Lung (tissue), 10 donors: Measurements from ENCODE around the gene CCDC144A. TPM values are rescaled to one million over a fixed set of nuclear protein-coding genes. Genes with fewer than 3 reads are reported as not detected.
"Not testable (repeated sequence)": the region's sequence is repeated elsewhere in the genome, so short reads cannot be mapped to it uniquely, and the experiment has no call there.

Source experiments
- ATAC-seq: fragments of 200-7000 bp; cut with Tn5 transposase; one replicate; pipeline ENCODE4 v1.9.1; 2020; ENCODE audit warnings: moderate number of reproducible peaks; ENCODE audit not compliant: insufficient read depth, low FRiP score
- DNase-seq, 3 donors: peaks; one replicate each; pipeline ENCODE4 v3.0.0-alpha.2; 2013 to 2017
- H3K27ac ChIP-seq, 2 donors: one replicate each; pipeline ENCODE4 v1.5.1; 2013; ENCODE audit warnings: mild to moderate bottlenecking in 2 of 2, moderate library complexity in 2 of 2, control low read depth in 1 of 2, inconsistent platforms in 1 of 2, low read depth in 1 of 2, low read length in 1 of 2
- H3K27me3 ChIP-seq, 3 donors: one replicate each; pipeline ENCODE4 v1.5.1; 2013; ENCODE audit warnings: low read length in 2 of 3; ENCODE audit not compliant: control insufficient read depth in 3 of 3, insufficient read depth in 3 of 3
- H3K36me3 ChIP-seq, 4 donors: one replicate each; pipeline ENCODE4 v1.5.1; 2013; ENCODE audit warnings: low read length in 4 of 4, mild to moderate bottlenecking in 1 of 4, moderate library complexity in 1 of 4; ENCODE audit not compliant: control insufficient read depth in 4 of 4, insufficient read depth in 4 of 4
- H3K4me1 ChIP-seq, 5 donors: one replicate each; pipeline ENCODE4 v1.5.1; 2013; ENCODE audit warnings: low read length in 5 of 5, mild to moderate bottlenecking in 2 of 5, moderate library complexity in 1 of 5; ENCODE audit not compliant: control insufficient read depth in 5 of 5, insufficient read depth in 5 of 5
- H3K4me3 ChIP-seq: one replicate; pipeline ENCODE4 v1.5.1; 2013; ENCODE audit warnings: mild to moderate bottlenecking, control low read depth, moderate library complexity
- H3K9ac ChIP-seq, 2 donors: one replicate each; pipeline ENCODE4 v1.5.1; 2013; ENCODE audit warnings: low read length in 2 of 2, control low read depth in 1 of 2; ENCODE audit not compliant: insufficient read depth in 1 of 2
- H3K9me3 ChIP-seq, 4 donors: one replicate each; pipeline ENCODE4 v1.5.1; 2013; ENCODE audit warnings: low read length in 3 of 4, mild to moderate bottlenecking in 1 of 4, moderate library complexity in 1 of 4; ENCODE audit not compliant: control insufficient read depth in 4 of 4, insufficient read depth in 3 of 4
- WGBS, 2 donors: extraction: QIAGEN DNeasy Blood & Tissue Kit; methylation state at CpG; one replicate each; pipeline ENCODE4 v1.1.7; 2013; 5-methylcytosine and 5-hydroxymethylcytosine counted together
- polyA plus RNA-seq, 2 donors: library from polyadenylated mRNA; stranded (reverse); fragments of 200-250 nt; gene quantifications; one replicate each; pipeline ENCODE4 v1.2.1, GENCODE V29; 2013
- total RNA-seq, 2 donors: library from RNA; depleted of rRNA in 1 of 2; stranded (reverse); fragments of >200 nt in 1 of 2; gene quantifications; one replicate each; pipeline ENCODE4 v1.2.1, GENCODE V29; 2014 to 2021
- donor health status: Bipolar disorder and iron deficiency.
- donor health status: healthy.
- donor health status: DM: yes; HTN: yes; CAD: no.

CCDC144A gene
- total and polyA plus RNA-seq, 4 donors: 0.96 to 6.7 (median 1.7) TPM

DNA sequence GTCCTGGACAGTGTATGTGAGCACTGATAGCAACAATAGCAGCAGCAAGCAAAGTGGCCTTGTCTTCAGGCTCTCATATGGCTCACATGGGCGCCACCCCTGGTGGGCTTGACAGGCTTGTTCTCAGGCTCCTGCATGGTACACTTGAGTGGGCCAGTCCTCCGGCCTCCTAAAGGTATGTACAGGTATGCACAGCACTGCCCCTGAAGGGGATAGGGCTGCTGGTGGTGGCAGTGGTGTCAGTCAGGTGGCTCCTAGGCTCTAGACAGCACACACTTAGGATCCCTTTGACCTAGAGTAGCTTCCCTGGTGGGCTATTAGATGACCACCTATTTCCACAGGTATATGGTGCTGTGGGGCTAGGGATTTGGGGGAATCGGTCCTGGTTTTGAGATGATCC, 67.5 kb downstream of the CCDC144A start:
- ATAC-seq, H3K4me1 ChIP-seq, H3K36me3 ChIP-seq, H3K4me3 ChIP-seq, H3K9ac ChIP-seq, DNase-seq, H3K9me3 ChIP-seq, H3K27me3 ChIP-seq, H3K27ac ChIP-seq: not testable (repeated sequence)
- 96 to 97% methylated on average over 2 to 3 of the region's 3 CpGs for WGBS, 2 donors

DNA sequence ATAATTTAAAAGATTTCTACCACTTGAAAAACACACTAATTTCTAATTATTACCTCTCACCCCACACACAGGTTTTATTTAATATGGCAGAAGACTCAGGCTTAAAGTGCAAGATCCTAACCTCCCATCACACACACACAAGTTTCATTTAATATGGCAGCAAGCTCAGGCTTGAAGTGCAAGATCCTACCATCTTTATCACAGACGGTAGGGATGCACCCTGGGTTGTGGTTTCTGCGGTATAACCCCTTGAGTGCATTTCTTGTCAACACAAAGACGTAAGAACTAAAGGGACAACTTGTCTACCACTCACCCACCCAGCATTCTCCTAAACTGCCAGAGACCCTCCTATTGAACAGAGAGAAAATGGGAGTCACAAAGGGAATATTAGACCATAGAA, 68.1 kb downstream of the CCDC144A start:
- not testable (repeated sequence) for H3K9ac ChIP-seq, H3K4me1 ChIP-seq, DNase-seq, ATAC-seq, H3K36me3 ChIP-seq, H3K27ac ChIP-seq, H3K9me3 ChIP-seq, H3K4me3 ChIP-seq, H3K27me3 ChIP-seq
- WGBS, 2 donors: 82 to 90% methylated on average over 3 of the region's 3 CpGs

DNA sequence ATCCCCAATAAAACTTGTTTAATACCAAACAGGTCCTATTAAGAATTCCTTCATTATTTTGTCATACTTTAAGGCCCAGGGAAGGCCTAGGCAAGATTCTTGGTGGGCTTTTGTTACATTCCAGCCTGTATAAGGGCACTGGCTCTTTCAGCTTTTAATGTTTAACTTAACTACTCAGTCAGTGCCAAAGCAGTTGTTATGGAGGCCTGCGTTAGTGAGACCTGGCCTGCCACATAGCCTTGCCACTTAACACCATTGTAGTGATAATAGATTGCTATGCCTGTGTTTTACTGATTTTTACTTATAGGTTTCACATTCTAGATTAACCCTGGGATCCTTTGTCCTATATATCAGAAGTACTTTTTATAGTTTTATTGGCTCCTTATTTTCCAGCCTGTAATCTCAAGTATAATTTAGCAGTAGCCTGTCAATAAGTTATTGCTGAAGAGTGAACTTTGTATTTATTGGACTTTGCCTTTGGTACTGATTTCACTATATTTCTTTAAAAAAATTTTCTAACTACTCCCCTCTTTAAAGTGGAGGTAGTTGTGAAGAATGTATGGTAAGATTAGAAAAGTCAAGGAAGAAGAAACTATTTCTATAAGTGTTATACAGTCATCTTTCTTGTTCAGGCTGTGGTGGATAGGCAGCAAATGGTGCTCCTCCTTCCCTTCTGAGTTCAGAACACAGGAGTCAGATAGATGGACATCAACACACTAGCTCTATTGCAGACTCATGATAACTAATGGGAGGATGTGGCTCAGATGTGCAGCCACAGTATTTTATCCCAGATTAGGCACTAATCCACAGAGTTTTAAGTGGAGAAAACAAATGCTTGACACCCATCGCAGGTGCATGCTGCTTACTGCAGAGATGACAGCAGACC, 78.5 kb downstream of the CCDC144A start:
- not testable (repeated sequence) for H3K4me1 ChIP-seq, H3K36me3 ChIP-seq, ATAC-seq, H3K9ac ChIP-seq, H3K4me3 ChIP-seq, H3K27ac ChIP-seq, DNase-seq, H3K9me3 ChIP-seq, H3K27me3 ChIP-seq
- 67 to 94% methylated on average over 2 of the region's 2 CpGs for WGBS, 2 donors

DNA sequence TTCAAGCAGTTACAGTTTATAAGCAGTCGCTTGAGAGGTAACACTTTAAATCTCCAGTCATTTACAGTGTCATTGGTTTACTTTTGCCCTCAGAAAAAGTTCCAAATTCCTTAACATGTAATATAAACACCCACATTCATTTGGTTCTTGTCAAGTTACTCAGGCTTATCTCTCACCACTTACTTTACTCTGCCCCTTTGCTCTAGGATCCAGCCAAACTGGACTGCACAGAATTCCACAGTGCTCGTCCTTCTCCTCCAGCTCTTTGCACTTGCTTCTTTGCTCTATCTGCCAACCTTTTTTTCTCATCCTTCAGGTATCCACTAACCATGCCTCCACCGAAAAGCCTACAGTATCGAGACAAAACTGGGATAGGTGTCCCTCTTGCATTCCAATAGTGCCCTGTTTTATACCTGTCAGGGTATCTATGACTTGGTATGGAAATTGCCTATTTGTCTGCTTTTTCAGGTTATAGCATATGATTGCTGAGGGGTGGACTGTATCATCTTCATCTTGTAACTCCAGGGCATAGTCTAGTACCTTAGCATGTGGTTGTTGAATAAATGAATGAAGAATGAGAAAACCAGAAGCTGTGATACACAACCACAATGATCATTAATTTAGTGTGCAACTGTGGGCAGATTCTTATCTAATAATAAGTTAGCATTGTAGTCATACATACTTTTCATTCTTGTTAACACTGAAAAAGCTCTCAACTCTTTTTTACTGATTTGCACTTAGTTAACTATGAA, 82.5 kb downstream of the CCDC144A start:
- H3K4me1 ChIP-seq, DNase-seq, ATAC-seq, H3K36me3 ChIP-seq, H3K4me3 ChIP-seq, H3K9me3 ChIP-seq, H3K27ac ChIP-seq, H3K9ac ChIP-seq, H3K27me3 ChIP-seq: not testable (repeated sequence)
- WGBS, 2 donors: 40 to 95% methylated on average over 2 of the region's 4 CpGs

DNA sequence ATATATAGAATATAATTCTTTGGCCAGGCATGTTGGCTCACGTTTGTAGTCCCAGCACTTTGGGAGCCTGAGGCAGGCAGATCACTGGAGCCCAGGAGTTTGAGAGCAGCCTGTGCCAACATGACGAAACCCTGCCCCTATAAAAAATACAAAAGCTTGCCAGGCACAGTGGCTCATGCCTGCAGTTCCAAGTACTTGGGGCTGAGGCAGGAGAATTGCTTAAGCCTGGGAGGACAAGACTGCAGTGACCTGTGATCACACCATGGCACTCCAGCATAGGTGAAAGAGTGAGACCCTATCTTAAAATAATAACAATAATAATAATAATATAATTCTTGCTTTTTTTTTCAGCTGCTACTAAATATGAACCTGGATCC, 83.1 kb downstream of the CCDC144A start:
- not testable (repeated sequence) for H3K4me3 ChIP-seq, DNase-seq, H3K36me3 ChIP-seq, H3K9me3 ChIP-seq, H3K4me1 ChIP-seq, H3K27me3 ChIP-seq, H3K27ac ChIP-seq, H3K9ac ChIP-seq, ATAC-seq
- WGBS, 2 donors: no CpG with 5 or more reads among the region's 2 CpGs

DNA sequence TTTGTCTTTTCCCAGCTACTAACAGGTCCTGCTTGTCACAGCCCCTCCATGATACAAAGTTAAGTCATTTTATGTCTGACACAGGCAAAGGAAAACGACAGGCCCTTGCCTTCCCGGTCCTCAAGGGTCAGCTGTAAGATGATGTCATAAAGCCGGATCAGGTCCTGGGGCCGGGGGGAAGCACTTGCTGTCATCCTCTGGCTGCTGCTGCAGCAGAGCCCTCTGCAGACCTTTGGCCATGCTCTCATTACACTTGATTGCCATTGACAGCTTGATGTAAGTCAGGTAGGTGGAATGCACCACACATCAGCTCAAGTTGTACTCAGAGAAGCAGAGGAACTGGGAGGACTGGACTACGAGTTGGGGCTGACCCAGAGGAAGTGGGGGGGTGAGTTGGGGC, 97.8 kb downstream of the CCDC144A start:
- H3K36me3 ChIP-seq, ATAC-seq, H3K27me3 ChIP-seq, H3K9me3 ChIP-seq, H3K4me1 ChIP-seq, H3K4me3 ChIP-seq, DNase-seq, H3K9ac ChIP-seq, H3K27ac ChIP-seq: not testable (repeated sequence)
- WGBS, 2 donors: 63 to 69% methylated on average over 5 of the region's 5 CpGs

DNA sequence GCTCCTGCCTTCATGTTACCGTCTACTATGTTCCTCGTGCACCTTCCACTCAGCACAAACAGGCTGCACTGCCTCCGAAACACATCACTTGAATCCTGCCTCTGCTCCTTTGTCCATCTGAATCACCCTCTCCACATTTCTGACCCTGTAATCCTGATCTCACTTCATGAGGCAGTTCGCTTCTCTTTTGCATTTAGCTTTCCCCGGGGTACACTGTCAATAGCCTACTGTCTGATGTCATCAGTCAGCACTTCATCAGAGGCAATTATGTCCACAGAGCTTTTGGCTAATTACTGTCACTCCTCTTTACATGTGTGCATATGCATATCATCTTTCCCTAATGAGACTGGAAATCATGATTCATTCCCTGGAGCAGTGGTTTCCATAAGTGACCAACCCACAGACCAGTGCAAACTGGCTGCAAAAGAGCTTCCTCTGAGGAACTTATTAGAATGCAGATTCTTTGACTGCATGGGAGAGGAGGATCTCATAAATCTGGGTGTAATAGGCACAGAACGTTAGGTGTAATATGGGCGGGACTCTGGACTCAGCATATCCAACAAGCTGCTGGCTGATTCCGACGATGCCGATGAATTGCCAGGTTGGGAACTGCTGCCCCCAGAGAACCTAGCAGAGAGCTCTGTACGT, 99.0 kb downstream of the CCDC144A start:
- H3K9me3 ChIP-seq, H3K4me3 ChIP-seq, H3K9ac ChIP-seq, H3K4me1 ChIP-seq, H3K36me3 ChIP-seq, ATAC-seq, H3K27me3 ChIP-seq, H3K27ac ChIP-seq, DNase-seq: not testable (repeated sequence)
- WGBS, 2 donors: 89 to 93% methylated on average over 6 of the region's 11 CpGs

DNA sequence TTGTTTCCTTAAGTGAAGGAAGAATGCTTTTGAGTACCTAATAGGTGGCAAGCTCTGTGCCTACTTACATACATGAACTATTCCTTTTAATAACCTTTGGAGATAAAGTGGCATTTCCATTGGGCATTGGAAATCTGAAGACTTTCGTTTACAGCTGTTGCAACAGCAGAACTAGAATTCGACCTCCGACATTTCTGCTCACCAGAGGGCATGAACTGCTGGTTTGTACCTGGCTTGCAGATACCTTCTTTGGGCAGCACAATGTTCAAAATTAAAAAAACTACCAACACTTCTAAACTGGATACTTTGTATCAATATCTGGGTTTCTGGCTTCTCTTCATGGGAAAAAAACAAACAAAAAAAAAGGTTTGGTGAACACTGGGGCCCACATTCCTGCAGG, 99.6 kb downstream of the CCDC144A start:
- not testable (repeated sequence) for H3K27me3 ChIP-seq, ATAC-seq, H3K9ac ChIP-seq, H3K4me3 ChIP-seq, H3K4me1 ChIP-seq, DNase-seq, H3K9me3 ChIP-seq, H3K27ac ChIP-seq, H3K36me3 ChIP-seq
- WGBS, 2 donors: 84 to 87% methylated on average over 3 of the region's 3 CpGs
